ENCODE data around the gene PPP1R2. TPM values are rescaled to one million over a fixed set of nuclear protein-coding genes. Genes with fewer than 3 reads are reported as not detected.

Gene PPP1R2
- total and polyA plus RNA-seq, 2 donors (not counting 3 experiments of a cell fraction or from before 2014, with no cell fraction given): 19.9 to 37.3 TPM

GRCh38 chr3:195522254-195523023, 20.7 kb downstream of the PPP1R2 start:
- H3K9me1 ChIP-seq (replicated peaks; ENCODE audit: control insufficient read depth, extremely low read depth, insufficient read depth, low read length): no peaks in the 10 kb centered on the region
- H3K4me1 ChIP-seq (ENCODE audit: control insufficient read depth, extremely low read depth, insufficient read depth, low read length): no peaks in the 10 kb centered on the region
- H3K4me3 ChIP-seq (replicated peaks in 1 of 3; ENCODE audit: insufficient read depth in 1 of 3, low read depth in 1 of 3, low read length in 3 of 3): no peak overlapping the region
- no peaks in the 10 kb centered on the region for H3K79me2 ChIP-seq (ENCODE audit: control insufficient read depth, insufficient read depth, low read length)
- intact Hi-C loops (cut with micrococcal nuclease): loop anchor here (1.0 to 10.0 kb wide), 4 partner anchors 78 to 840 kb away; partner anchors contain the start of genes ACAP2 and XXYLT1
- DNase-seq (ENCODE audit: low read depth, low spot score): peak; percentile 38
- no peak overlapping the region for H3K27ac ChIP-seq (ENCODE audit: insufficient read depth, low read depth, low read length)
- H3K36me3 ChIP-seq (ENCODE audit: control insufficient read depth in 2 of 2, extremely low read depth in 1 of 2, insufficient read depth in 2 of 2, low read length in 2 of 2): peaks cover 5% of the 10 kb centered on the region in 2 experiments
- no TSS peak for BruUV-seq (replicated peaks)
- FAIRE-seq: peak; percentile 78
- H2AFZ ChIP-seq (ENCODE audit: low read depth, low read length): no peak overlapping the region
- no peak for TF ChIP-seq FOS (IDR thresholded peaks at IDR 0.05; ENCODE audit: borderline replicate concordance, insufficient read depth, low read length)
- TF ChIP-seq MYC (IDR thresholded peaks at IDR 0.05; ENCODE audit: low read depth, low read length): no peak
- no peak for TF ChIP-seq EZH2 (IDR thresholded peaks at IDR 0.05; ENCODE audit: borderline replicate concordance, low read depth, low read length, severe bottlenecking)
- no peak for TF ChIP-seq JUN (IDR thresholded peaks at IDR 0.05; ENCODE audit: borderline replicate concordance, insufficient read depth, insufficient read length, low read depth)
- TF ChIP-seq GATA2 (IDR thresholded peaks at IDR 0.05; ENCODE audit: insufficient read depth, insufficient read length, low read depth, low read length): no peak
- peak; percentile 22 to 34 for TF ChIP-seq CTCF (IDR thresholded peaks at IDR 0.05; ENCODE audit: extremely low read depth in 1 of 2, insufficient read depth in 1 of 2, low read depth in 1 of 2, low read length in 2 of 2)
- H3K9me3 ChIP-seq (replicated peaks; ENCODE audit: control insufficient read depth, insufficient read depth, low read length): no peaks in the 10 kb centered on the region
- CTCF ChIA-PET: interaction anchor here (0.7 to 7.0 kb wide), 9 partner anchors 11 to 850 kb away, joined by 3 to 195 read pairs (median 4); partner anchors contain the start of genes LSG1 and XXYLT1
- POLR2A ChIA-PET: no interaction called here
- no peak overlapping the region for H3K9ac ChIP-seq (replicated peaks; ENCODE audit: extremely low read depth, insufficient read depth, low read length)
- H4K20me1 ChIP-seq (replicated peaks; ENCODE audit: control insufficient read depth, extremely low read depth, insufficient read depth, low read length): no peaks in the 10 kb centered on the region
- H3K4me2 ChIP-seq (ENCODE audit: insufficient read depth, low read length): no peak overlapping the region
- no peaks in the 10 kb centered on the region for H3K27me3 ChIP-seq (ENCODE audit: control insufficient read depth in 2 of 2, insufficient read depth in 2 of 2, low read length in 2 of 2)
- dilution Hi-C loops (cut with MboI; ENCODE audit: extremely low pct_ligation_motif_present, low sequenced_read_pairs): no loop called here
